Stimulated activated naive CD8-positive, alpha-beta T cell treated with anti-CD3 and anti-CD28 coated beads, Interleukin-15, Interleukin-2, amounts not matched to agents 100 ng/mL and 50 ng/mL, for 24 hours (primary cell): Measurements from ENCODE around the gene PIP5K1B.

Experiments
- H3K27ac Mint-ChIP-seq: one replicate; pipeline ENCODE4 v1.8.0; 2021; ENCODE audit warnings: mild to moderate bottlenecking, mixed read lengths
- H3K27me3 Mint-ChIP-seq: one replicate; pipeline ENCODE4 v1.8.0; 2021; ENCODE audit warnings: mixed read lengths
- H3K36me3 Mint-ChIP-seq: one replicate; pipeline ENCODE4 v1.8.0; 2021; ENCODE audit warnings: low read depth, mixed read lengths
- H3K4me1 Mint-ChIP-seq: one replicate; pipeline ENCODE4 v1.8.0; 2021; ENCODE audit warnings: low read depth, mixed read lengths
- H3K4me3 Mint-ChIP-seq: one replicate; pipeline ENCODE4 v1.8.0; 2021; ENCODE audit warnings: mild to moderate bottlenecking, mixed read lengths
- H3K9me3 Mint-ChIP-seq: one replicate; pipeline ENCODE4 v1.8.0; 2021; ENCODE audit warnings: mixed read lengths

PIP5K1B gene

DNA sequence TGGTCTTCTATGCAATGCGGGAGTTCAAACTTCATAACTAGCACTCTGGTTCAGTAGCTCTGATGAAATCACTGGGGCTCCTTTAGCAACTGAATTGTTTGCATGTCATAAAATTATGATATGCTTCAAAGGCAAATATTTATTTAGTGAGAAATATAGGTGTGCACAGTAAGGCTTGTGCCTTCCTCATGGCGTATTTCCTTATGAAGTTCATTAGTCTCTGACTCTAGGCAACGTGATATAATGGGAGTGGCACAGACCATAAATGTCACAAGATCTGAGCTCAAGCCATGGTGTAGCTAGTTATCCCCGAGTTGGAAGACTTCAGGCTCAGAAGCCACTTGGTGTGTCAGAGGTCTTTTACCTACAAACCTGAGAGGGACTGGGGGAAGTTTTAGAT lies 35.5 kb downstream of the PIP5K1B start:
- Mint-ChIP-seq H3K27ac (no peak overlapping the region), H3K4me1 (no peaks in the 10 kb centered on the region), H3K27me3 (peaks cover 7% of the 10 kb centered on the region), H3K9me3 (no peaks in the 10 kb centered on the region), H3K36me3 (no peaks in the 10 kb centered on the region), H3K4me3 (no peak overlapping the region)

DNA sequence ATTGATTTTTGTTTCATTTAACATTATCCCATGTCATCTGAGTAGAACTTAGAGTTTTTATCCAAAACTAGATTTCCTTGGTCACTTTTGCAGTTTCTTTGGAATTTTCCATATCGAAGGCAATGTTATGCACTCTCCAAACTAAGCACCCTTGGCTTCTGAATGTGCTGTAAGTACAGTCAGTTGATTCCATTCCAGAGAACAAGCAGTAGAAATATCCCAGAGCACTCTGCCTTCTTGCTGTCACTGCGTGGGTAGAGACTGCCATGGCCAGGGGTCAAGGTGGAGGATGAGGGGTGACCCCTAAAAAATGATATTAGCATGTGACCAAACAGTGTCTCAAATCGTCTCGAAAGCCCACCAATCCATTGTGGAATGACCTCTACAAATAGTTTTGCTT lies 36.2 kb downstream of the PIP5K1B start:
- H3K27ac Mint-ChIP-seq, result no peak overlapping the region
- no peaks in the 10 kb centered on the region for H3K4me1 Mint-ChIP-seq
- no peaks in the 10 kb centered on the region for H3K36me3 Mint-ChIP-seq
- peaks cover 3% of the 10 kb centered on the region for H3K27me3 Mint-ChIP-seq
- H3K4me3 Mint-ChIP-seq, result no peak overlapping the region
- H3K9me3 Mint-ChIP-seq, result no peaks in the 10 kb centered on the region

DNA sequence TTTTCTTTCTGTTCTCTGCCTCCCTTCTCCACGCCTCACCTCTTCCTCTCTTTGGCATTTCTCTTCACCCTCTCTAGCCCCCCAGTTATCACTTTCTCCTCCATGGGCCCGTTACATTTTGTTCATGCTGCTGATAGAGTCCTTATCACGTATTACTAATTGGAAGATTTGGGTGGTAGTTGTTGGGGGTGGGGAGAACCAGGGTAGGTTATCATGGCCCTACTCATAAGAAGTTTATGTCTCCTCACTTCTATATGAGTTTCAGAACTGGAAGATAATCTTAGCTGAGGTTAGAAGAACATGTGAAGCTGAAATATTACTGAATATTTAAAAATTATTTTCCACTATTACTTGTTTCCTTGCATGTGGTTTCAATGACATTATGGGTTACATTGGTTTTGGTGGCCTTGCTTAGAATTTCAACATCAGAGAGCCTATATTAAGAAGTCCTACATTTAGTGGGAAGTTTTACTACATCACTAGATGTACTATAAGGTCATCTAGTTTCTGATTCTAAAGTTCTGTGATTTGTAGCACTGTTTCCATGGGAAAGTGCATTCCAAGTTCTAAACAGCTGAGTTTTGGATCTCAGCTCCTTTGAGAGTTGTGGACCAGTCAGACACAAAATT lies 36.8 kb downstream of the PIP5K1B start:
- H3K9me3 Mint-ChIP-seq, result no peaks in the 10 kb centered on the region
- no peak overlapping the region for H3K4me3 Mint-ChIP-seq
- H3K27ac Mint-ChIP-seq, result no peak overlapping the region
- H3K4me1 Mint-ChIP-seq, result no peaks in the 10 kb centered on the region
- peaks cover 3% of the 10 kb centered on the region for H3K27me3 Mint-ChIP-seq
- no peaks in the 10 kb centered on the region for H3K36me3 Mint-ChIP-seq

DNA sequence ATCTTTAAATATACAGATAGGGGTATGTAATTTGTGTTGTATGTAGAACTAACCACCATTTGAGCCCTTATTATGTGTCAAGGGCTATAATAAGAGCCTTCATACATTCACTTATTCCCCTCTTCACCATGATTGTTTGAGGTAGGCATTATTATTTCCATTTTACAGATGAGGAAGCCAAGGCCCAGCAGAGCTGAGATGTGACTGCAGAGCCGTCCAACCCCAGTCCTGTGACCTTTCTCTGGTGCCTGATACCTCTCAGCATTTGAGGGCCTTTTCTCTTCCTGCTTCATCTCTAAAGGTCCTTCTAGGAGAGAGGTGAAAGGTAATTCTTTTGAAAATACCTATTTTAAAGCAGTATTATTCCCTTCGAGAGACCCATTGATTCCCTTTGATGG lies 37.3 kb downstream of the PIP5K1B start:
- H3K27ac Mint-ChIP-seq, result no peak overlapping the region

DNA sequence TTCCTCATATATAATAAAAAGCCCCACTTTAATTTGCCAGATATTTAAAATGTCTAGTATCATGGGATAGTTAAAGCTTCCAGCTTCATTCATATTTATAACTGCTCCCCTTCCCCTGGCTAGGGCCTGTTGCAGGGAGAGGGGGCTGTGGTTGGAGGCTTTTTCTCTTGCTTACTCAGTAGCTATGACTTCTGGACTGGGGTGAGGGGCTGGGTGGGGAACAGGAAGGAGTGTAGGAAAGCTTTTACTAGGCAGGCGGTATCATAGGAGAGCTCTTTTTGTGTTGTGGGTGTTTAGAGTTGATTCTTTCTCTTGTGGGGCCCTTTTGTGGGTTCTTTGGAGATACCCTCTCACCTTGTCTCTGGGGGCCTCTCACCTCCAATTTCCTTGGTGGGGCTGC lies 39.4 kb downstream of the PIP5K1B start:
- Mint-ChIP-seq H3K36me3 (no peaks in the 10 kb centered on the region), H3K4me3 (no peak overlapping the region), H3K27me3 (peaks cover 3% of the 10 kb centered on the region), H3K27ac (no peak overlapping the region), H3K4me1 (no peaks in the 10 kb centered on the region), H3K9me3 (no peaks in the 10 kb centered on the region)

More for the DNA sequence above, 37.3 kb downstream of the PIP5K1B start:
- Mint-ChIP-seq H3K27me3 (peaks cover 3% of the 10 kb centered on the region), H3K4me3 (no peak overlapping the region), H3K9me3 (no peaks in the 10 kb centered on the region), H3K4me1 (no peaks in the 10 kb centered on the region), H3K36me3 (no peaks in the 10 kb centered on the region)

DNA sequence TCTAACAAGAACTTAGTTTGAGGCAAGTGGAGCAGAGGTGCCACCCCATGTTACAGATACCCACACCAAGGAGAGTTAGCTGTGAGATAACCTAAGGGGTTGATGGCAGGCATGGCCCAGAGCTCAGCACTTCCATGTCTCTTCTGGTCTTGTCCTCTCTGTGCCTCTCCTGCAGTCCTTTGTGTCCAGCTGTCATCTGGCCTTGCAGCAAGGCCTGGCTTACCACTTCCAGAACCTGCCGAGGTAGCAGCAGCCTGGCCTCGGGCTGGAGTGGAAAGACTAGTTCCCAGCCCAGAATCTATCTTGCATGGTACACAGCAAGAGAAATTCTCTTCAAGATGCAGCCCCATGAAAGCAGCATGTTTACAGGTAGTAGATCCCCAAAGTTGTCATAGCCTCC lies 41.5 kb downstream of the PIP5K1B start:
- no peaks in the 10 kb centered on the region for H3K9me3 Mint-ChIP-seq
- H3K27ac Mint-ChIP-seq, result no peak overlapping the region
- no peaks in the 10 kb centered on the region for H3K27me3 Mint-ChIP-seq
- H3K36me3 Mint-ChIP-seq, result no peaks in the 10 kb centered on the region
- no peak overlapping the region for H3K4me3 Mint-ChIP-seq
- H3K4me1 Mint-ChIP-seq, result no peaks in the 10 kb centered on the region

DNA sequence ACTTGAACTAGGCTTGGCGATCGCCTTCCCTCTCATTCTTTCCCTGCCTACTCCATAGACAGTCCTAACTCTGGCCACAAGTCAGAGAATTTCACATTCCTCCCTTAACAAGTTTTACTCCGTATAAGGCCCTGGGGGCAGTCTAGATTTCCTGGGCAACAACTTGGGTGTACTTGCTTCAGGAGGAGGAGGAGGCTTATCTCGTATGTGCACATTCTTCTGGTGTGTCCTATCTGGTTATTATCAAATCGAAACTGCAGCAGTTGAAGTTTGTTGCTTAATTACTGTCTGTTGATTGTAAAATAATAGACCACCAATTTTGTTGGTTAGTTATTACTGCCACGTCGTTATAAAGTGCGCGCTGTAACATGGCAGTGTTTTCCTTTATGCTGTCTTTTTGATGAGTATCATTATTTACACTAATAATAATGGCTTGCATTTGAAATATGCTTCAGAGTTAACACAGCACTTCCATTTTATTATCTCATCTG lies 42.0 kb downstream of the PIP5K1B start:
- H3K9me3 Mint-ChIP-seq, result no peaks in the 10 kb centered on the region
- H3K4me1 Mint-ChIP-seq, result no peaks in the 10 kb centered on the region
- H3K27me3 Mint-ChIP-seq, result no peaks in the 10 kb centered on the region
- no peak overlapping the region for H3K4me3 Mint-ChIP-seq
- H3K27ac Mint-ChIP-seq, result no peak overlapping the region
- H3K36me3 Mint-ChIP-seq, result no peaks in the 10 kb centered on the region

DNA sequence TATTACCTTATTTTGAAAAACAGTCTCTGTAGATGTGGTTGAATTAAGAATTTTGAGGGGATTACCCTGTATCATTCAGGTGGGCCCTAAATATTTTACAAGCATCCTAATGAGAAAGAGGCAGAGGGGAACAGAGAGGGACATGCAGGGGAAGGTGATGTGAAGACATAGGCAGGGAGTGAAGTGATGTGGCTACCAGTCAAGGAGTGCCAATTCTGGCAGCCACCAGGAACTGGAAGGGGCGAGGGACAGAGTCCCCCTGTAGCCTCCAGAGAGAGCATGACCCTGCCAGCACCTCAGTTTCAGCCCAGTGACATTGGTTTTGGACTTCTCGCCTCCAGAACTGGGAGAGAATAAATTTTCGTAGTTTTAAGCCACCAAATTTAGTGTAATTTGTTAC lies 44.1 kb downstream of the PIP5K1B start:
- no peaks in the 10 kb centered on the region for H3K27me3 Mint-ChIP-seq
- no peaks in the 10 kb centered on the region for H3K4me1 Mint-ChIP-seq
- H3K27ac Mint-ChIP-seq, result no peak overlapping the region
- H3K36me3 Mint-ChIP-seq, result no peaks in the 10 kb centered on the region
- no peak overlapping the region for H3K4me3 Mint-ChIP-seq
- H3K9me3 Mint-ChIP-seq, result no peaks in the 10 kb centered on the region

DNA sequence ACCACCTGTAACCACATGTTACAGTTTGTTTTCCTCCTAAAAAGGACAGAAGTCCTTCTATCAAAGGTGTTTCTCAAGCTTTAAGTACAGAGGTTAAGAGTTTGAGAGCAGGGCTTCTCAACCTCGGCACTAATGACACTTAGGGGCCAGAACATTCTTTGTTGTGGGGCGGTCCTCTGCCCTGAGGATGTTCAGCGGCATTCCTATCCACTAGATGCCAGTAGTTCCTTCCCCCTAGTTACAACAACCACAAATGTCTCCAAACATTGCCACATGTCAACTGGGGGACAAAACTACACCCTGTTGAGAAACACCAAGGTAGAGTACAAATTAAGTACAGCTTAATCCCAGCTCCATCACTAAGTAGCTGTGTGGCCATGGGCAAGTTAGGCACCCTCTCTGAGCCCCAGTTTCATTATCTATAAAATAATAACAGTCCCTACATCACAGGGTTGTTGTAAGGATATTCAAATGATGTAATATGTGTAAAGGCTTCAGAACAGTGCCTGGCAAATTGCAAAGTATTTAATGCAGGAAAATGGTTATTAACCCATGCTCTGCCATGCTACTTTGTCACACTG lies 44.6 kb downstream of the PIP5K1B start:
- H3K27me3 Mint-ChIP-seq, result no peaks in the 10 kb centered on the region
- no peak overlapping the region for H3K27ac Mint-ChIP-seq
- no peaks in the 10 kb centered on the region for H3K9me3 Mint-ChIP-seq
- no peak overlapping the region for H3K4me3 Mint-ChIP-seq
- H3K36me3 Mint-ChIP-seq, result no peaks in the 10 kb centered on the region
- no peaks in the 10 kb centered on the region for H3K4me1 Mint-ChIP-seq

DNA sequence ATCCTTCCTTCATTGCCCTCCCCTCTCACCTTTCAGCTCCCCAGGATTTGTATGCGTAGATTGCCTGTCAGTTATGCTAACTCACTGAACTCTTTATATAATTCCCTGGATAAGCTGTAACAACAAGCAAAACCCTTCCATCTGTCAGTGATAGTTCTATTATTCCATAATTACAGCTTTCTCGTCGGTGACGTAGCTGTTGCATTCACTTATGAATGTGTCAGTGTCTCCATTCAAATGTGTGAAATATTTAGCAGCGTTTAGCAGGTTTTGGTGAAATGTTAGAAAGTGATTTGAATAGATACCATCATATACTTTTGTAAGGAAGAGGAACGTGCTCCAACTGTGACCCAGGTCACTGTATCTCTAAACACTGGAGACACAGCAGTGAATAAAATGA lies 45.2 kb downstream of the PIP5K1B start:
- no peak overlapping the region for H3K27ac Mint-ChIP-seq
- H3K4me3 Mint-ChIP-seq, result no peak overlapping the region
- no peaks in the 10 kb centered on the region for H3K9me3 Mint-ChIP-seq
- no peaks in the 10 kb centered on the region for H3K36me3 Mint-ChIP-seq
- H3K27me3 Mint-ChIP-seq, result peaks cover 3% of the 10 kb centered on the region
- no peaks in the 10 kb centered on the region for H3K4me1 Mint-ChIP-seq

DNA sequence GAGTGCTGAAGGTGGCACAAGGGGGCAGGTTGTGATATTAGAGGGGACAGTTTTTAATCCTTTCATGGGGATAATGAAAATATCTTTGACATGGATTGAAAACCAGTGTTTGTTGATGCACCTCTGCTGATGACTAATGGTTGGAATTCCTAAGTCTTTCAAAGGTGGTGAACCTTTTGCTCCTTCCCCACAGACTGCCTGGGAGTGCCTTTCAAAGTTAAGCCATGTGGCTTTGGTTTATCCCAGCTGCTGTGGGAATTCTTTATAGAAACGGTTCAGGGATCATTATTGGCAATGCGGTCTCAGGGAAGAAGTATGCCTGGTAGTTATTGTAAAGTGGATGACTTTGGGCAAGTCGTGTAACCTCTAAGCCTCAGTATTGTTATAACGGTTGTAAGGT lies 45.7 kb downstream of the PIP5K1B start:
- Mint-ChIP-seq H3K9me3 (no peaks in the 10 kb centered on the region), H3K27ac (no peak overlapping the region), H3K4me1 (no peaks in the 10 kb centered on the region), H3K36me3 (no peaks in the 10 kb centered on the region), H3K4me3 (no peak overlapping the region), H3K27me3 (peaks cover 6% of the 10 kb centered on the region)

DNA sequence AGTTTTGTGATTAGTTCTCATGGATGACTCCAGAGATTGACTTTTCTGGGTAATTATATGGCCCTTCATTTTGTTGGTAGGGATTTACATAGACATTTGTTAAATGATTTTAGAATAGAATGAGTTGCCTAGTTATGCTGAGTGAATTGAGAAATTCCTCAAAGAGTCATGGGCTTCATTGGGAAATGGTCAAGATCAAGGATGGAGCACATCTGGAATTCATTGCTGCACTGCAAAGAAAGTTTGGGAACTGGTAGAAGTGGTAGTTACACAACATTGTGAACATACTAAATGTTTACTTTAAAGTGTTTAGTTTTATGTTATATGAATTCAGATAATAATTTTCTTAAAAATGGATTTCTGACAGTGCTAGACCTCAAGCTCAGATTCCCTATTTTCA lies 46.5 kb downstream of the PIP5K1B start:
- Mint-ChIP-seq H3K27me3 (peaks cover 8% of the 10 kb centered on the region), H3K4me1 (no peaks in the 10 kb centered on the region), H3K9me3 (no peaks in the 10 kb centered on the region), H3K27ac (no peak overlapping the region), H3K36me3 (no peaks in the 10 kb centered on the region), H3K4me3 (no peak overlapping the region)

DNA sequence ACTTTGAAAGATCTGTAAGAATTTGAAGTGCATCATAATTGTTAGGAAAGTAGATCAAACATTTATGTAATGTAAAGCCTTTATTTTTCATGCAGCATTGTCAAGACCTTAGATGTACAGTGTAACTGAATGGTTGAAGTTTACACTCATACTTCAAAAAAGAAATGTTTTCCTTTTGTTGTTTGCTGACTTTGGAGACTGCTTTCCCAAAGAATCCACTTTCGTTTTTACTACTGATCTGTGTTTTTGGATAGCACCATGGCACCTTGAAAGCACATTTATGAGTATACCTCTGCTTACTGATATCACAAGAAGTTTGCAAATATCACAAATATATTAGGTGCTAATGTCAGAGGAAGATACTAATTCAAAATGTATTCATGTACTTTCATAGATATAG lies 50.0 kb downstream of the PIP5K1B start:
- Mint-ChIP-seq H3K9me3 (peaks cover 13% of the 10 kb centered on the region), H3K27me3 (peaks cover 26% of the 10 kb centered on the region), H3K36me3 (no peaks in the 10 kb centered on the region), H3K4me3 (no peak overlapping the region), H3K4me1 (no peaks in the 10 kb centered on the region), H3K27ac (no peak overlapping the region)

DNA sequence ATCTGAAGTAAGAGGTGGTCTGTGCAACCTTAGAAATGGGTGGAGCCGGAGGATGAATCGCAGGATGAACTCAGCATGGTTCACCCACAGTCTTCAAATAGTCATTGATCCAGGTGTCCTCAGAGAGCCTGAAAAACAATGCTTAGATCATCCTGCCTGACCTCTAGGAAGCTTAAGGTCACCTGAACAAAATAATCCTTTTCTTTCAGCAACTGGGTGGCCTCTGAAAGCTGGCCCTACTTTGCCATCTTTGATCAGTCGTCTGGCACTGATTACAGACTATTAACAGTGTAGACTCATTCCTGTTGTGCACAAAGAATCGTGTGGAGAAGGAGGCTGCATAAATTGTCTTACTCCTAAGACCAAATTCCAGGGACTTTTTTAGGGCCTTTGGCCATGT lies 50.7 kb downstream of the PIP5K1B start:
- H3K27ac Mint-ChIP-seq, result no peak overlapping the region
- H3K27me3 Mint-ChIP-seq, result peaks cover 33% of the 10 kb centered on the region
- peaks cover 13% of the 10 kb centered on the region for H3K9me3 Mint-ChIP-seq
- H3K36me3 Mint-ChIP-seq, result no peaks in the 10 kb centered on the region
- H3K4me3 Mint-ChIP-seq, result no peak overlapping the region
- no peaks in the 10 kb centered on the region for H3K4me1 Mint-ChIP-seq

DNA sequence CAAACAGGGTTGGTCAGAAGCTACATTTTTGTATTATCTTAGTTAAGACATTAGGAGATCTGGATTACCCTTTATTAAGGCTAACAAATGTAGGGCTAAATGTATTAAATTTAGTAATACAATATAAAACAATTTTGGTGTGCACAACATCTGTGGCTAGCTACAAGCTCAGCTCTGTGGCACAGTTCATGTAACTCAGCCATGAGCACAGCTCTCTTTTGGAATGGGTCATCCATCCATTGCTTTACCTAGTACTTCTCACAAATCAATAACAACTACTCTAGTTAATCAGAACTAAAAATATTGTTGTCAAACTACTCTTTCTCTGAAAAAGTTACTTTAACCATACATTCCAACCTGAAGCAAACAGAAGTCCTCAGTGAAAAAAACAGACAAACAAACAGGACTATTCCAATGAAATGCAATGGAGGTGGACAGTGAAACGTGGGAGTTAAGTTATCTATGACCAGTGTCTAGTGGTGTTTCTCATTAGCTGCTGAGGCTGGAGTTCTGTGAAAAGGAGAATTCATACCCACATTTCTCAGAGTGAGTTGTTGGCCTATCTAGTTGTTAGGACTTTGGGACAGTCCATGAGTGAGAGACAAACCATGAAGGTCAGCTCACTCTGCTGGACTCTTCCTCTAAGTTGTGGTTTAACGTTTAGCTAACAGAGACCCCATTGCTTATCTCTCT lies 55.1 kb downstream of the PIP5K1B start:
- Mint-ChIP-seq H3K27ac (no peak overlapping the region), H3K4me3 (no peak overlapping the region), H3K9me3 (peaks cover 13% of the 10 kb centered on the region), H3K27me3 (peaks cover 32% of the 10 kb centered on the region), H3K36me3 (no peaks in the 10 kb centered on the region), H3K4me1 (peaks cover 7% of the 10 kb centered on the region)
